ENCODE measurements around the gene SNED1. TPM values are rescaled to one million over a fixed set of nuclear protein-coding genes. Genes with fewer than 3 reads are reported as not detected.

Gene SNED1
- 6.1 TPM for total RNA-seq
- long read RNA-seq, full-length matches to known transcripts: 2 of 13 reads
- long read RNA-seq, partial matches to known transcripts: 3 of 13 reads
- long read RNA-seq, other reads (novel, unspliced or antisense): 8 of 13 reads

DNA sequence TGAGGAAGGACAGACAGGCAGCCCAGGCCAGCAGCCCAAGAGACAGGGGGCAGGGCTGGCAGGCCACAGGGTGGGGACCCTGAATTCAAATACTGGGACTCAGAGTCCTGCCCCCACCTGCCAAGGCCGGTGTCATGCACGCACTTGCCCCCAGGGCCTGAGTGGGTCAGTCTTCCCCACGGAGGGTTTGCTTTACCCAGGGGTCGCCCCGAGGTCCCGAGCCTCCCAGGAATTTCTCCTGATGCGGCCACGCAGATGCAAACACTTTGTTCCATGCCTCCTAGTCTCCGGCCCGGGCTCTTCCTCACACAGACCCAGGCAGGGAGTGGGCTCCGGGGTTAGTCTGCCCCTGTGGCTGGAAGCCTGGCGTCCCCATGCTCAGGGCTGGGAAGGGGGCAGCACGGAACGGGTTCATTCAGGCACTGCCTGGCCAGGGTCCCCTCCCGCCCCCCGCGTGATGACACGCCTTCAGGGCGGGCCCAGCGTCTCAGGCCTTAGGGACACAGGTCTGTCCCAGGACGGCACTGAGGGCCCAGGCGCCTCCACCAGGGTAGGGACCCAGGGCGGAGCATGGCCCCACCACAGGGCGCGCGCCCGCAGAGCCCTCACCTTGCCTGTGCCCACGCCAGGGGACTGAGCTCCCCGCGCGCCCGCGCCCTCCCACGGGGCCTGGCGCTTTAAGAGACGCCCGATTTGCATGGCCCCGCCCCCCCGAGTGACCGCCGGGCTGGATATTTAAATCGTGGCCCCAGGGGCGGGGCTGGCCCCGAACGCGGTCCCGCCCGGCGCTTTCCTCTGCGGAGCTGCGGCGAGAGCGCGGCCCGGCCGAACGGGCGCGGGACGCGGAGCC, at the start of gene SNED1:
Gene SNED1, plus strand, starts transcription at position 763 of the 850 bp plus-strand sequence. CDS start 220 bp downstream, outside the sequence.
- TF ChIP-seq, protein P1, sequence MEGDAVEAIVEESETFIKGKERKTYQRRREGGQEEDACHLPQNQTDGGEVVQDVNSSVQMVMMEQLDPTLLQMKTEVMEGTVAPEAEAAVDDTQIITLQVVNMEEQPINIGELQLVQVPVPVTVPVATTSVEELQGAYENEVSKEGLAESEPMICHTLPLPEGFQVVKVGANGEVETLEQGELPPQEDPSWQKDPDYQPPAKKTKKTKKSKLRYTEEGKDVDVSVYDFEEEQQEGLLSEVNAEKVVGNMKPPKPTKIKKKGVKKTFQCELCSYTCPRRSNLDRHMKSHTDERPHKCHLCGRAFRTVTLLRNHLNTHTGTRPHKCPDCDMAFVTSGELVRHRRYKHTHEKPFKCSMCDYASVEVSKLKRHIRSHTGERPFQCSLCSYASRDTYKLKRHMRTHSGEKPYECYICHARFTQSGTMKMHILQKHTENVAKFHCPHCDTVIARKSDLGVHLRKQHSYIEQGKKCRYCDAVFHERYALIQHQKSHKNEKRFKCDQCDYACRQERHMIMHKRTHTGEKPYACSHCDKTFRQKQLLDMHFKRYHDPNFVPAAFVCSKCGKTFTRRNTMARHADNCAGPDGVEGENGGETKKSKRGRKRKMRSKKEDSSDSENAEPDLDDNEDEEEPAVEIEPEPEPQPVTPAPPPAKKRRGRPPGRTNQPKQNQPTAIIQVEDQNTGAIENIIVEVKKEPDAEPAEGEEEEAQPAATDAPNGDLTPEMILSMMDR (IDR thresholded peaks at IDR 0.05; ENCODE audit: borderline replicate concordance): no peak
- H3K4me1 ChIP-seq: peaks cover 59% of the 10 kb centered on the region
- peaks cover 15% of the 10 kb centered on the region for H3K36me3 ChIP-seq
- peak; percentile 94 for DNase-seq
- peak within 1 kb of the TSS; percentile 83 for H3K4me3 ChIP-seq
- no peaks in the 10 kb centered on the region for H3K27me3 ChIP-seq (ENCODE audit: low read depth)
- H3K27ac ChIP-seq (replicated peaks): peak within 1 kb of the TSS; percentile 89
- peaks cover 1% of the 10 kb centered on the region for H3K9me3 ChIP-seq (replicated peaks)
- intact Hi-C loops (cut with micrococcal nuclease): no loop called here

DNA sequence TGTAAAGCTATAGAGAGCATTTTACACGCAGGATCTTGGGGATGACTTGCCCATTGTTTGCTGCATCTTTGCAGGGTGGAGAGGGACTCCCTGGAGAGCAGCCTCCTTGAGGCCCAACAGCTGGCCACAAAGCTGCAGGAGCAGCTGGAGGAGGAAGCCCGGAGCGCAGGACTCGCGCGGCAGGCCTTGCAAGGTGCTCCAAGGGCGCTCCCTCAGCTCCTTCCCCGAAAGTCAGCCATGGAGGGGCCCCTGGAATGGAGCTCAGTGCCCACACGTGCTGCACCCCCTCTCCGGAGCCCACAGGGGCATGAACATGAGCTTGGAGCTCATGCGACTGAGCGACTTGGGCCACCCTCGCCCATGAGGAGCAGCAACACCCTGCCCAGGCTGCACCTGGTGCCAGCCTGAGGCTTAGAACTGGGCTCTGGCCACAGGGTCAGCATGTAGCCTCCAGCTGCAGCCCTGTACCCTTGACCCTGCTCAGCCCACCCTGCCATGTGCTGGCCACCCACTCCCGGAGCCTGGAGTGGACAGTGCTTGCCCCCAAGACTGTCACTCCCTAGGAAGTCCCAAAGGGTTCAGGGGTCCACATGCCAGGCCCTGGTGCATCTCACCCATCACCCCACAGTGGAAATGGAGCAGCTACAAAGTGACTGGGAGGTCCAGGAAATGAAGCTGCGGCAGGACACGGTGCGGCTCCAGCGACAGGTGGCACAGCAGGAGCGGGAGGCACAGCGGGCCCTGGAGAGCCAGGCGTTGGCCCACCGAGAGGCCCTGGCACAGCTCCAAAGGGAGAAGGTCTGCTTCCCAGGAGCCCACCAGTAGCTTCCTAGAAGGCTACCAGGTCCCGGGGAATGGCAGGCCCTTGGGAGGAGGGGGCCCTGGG, 49.3 kb upstream of the SNED1 start:
- H3K27me3 ChIP-seq (ENCODE audit: low read depth): no peaks in the 10 kb centered on the region
- H3K27ac ChIP-seq (replicated peaks): no peak overlapping the region
- peaks cover 17% of the 10 kb centered on the region for H3K4me1 ChIP-seq
- no peaks in the 10 kb centered on the region for H3K36me3 ChIP-seq
- TF ChIP-seq, protein P1 (IDR thresholded peaks at IDR 0.05; ENCODE audit: borderline replicate concordance): no peak
- no peaks in the 10 kb centered on the region for H3K9me3 ChIP-seq (replicated peaks)
- no peak for DNase-seq
- intact Hi-C loops (cut with micrococcal nuclease): no loop called here
- H3K4me3 ChIP-seq: no peak overlapping the region

- TF ChIP-seq, protein P1 (IDR thresholded peaks at IDR 0.05; ENCODE audit: borderline replicate concordance): no peak
- Histone ChIP-seq H3K27ac (replicated peaks) (no peak overlapping the region), H3K27me3 (ENCODE audit: low read depth) (no peaks in the 10 kb centered on the region), H3K36me3 (no peaks in the 10 kb centered on the region), H3K9me3 (replicated peaks) (no peaks in the 10 kb centered on the region), H3K4me3 (no peak overlapping the region), H3K4me1 (peaks cover 17% of the 10 kb centered on the region)
- intact Hi-C loops (cut with micrococcal nuclease): no loop called here
- DNase-seq: peak; percentile 12
These were observed 48.4 kb upstream of the SNED1 start for GRCh38 chr2:240949791-240950705.

- Histone ChIP-seq H3K4me3 (no peak overlapping the region), H3K9me3 (replicated peaks) (no peaks in the 10 kb centered on the region), H3K36me3 (no peaks in the 10 kb centered on the region), H3K4me1 (peaks cover 17% of the 10 kb centered on the region), H3K27me3 (ENCODE audit: low read depth) (no peaks in the 10 kb centered on the region), H3K27ac (replicated peaks) (no peak overlapping the region)
- TF ChIP-seq, protein P1 (IDR thresholded peaks at IDR 0.05; ENCODE audit: borderline replicate concordance): no peak
- intact Hi-C loops (cut with micrococcal nuclease): no loop called here
- no peak for DNase-seq
These were observed 47.3 kb upstream of the SNED1 start for GRCh38 chr2:240951045-240951594.

Data from left ventricle myocardium inferior (tissue), 1 donor.